ENCODE measurements around the gene GPR158.
"Not testable (repeated sequence)": the region's sequence is repeated elsewhere in the genome, so short reads cannot be mapped to it uniquely, and the experiment has no call there.

Gene GPR158, protein sequence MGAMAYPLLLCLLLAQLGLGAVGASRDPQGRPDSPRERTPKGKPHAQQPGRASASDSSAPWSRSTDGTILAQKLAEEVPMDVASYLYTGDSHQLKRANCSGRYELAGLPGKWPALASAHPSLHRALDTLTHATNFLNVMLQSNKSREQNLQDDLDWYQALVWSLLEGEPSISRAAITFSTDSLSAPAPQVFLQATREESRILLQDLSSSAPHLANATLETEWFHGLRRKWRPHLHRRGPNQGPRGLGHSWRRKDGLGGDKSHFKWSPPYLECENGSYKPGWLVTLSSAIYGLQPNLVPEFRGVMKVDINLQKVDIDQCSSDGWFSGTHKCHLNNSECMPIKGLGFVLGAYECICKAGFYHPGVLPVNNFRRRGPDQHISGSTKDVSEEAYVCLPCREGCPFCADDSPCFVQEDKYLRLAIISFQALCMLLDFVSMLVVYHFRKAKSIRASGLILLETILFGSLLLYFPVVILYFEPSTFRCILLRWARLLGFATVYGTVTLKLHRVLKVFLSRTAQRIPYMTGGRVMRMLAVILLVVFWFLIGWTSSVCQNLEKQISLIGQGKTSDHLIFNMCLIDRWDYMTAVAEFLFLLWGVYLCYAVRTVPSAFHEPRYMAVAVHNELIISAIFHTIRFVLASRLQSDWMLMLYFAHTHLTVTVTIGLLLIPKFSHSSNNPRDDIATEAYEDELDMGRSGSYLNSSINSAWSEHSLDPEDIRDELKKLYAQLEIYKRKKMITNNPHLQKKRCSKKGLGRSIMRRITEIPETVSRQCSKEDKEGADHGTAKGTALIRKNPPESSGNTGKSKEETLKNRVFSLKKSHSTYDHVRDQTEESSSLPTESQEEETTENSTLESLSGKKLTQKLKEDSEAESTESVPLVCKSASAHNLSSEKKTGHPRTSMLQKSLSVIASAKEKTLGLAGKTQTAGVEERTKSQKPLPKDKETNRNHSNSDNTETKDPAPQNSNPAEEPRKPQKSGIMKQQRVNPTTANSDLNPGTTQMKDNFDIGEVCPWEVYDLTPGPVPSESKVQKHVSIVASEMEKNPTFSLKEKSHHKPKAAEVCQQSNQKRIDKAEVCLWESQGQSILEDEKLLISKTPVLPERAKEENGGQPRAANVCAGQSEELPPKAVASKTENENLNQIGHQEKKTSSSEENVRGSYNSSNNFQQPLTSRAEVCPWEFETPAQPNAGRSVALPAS (N-terminal part only)

DNA sequence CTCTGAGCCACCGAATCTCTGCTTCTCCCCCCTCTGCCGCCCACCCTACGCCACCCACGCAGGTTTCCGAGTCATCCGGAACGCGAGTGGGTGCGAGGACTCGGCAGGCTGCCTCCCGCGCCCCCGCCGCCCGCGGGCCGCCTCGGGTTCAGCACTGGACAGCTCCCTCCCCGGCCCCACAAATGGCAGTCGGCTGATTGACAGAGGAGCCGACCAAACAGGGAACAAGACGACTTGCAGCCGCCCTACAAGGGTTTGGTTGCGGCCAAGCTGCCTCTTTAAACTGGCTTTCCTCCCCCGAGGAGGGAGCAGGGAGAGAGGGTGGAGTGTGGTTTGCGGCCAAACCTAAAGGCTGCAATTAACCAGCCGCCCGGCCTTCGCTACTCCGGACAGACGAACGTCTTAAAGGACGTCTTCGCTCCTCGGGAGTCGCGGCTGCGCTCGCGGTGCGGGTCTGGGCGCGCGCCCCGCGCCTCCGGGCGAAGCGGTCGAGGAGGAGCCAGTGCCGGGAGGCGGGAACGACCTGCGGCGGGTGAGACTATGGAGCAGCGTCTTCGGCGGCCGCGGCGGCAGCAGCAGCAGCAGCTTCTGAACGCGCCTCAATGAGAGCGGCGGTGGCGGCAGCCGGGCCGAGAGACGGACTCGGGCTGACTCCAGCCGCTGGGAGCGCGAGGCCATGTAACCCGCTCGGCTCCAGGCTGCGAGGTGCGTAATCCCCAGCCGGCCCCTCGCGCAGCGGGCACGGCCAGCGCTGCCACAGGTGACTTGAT is at the start of gene GPR158:
TSS of gene GPR158 (plus strand) at position 541 of the 770 bp plus-strand sequence. CDS start 420 bp downstream, outside the sequence.
- DNase-seq (ENCODE audit: low read depth, low spot score), result peak; percentile 95

DNA sequence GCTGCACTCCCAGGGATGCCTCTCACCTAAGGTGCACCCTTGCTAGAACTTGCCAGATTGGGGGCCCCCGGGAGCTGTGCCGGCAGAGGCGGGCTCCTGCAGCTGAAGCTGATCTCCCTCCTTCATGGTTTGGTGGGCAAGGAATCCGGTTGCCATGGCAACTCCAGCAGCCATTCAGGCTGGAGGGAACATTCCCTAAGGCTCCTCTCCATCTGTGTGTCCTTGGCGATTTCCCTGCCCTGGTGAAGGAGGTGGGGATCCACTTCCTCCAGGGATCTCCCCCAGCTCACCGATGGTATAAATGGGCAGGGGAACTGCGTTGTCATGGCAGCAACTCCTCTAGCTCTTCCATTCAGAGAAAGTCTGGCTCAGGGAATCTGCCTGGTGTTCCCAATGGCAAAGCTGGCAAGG is 49.6 kb upstream of the GPR158 start:
- DNase-seq (ENCODE audit: low read depth, low spot score), result peak; percentile 69

DNA sequence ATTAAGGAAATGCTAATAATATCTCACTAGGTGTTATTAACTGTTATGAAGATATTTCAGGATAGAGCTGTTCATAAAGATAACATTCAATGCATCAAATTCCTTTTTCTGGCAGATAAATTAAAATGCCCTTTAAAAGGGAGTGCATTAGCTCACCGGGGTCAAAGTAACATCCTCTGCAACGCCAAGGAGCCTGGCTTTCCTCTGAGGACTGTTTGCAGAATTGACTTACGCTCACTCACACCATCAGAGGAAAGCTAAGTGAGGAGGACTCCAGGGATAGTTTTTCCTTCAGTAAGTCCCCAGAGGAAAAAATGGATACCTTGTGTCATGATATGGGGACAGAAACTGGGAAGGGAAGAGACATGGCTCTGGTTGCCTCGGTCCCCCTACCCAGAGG is 45.2 kb upstream of the GPR158 start:
- DNase-seq (ENCODE audit: low read depth, low spot score), result no peak

DNA sequence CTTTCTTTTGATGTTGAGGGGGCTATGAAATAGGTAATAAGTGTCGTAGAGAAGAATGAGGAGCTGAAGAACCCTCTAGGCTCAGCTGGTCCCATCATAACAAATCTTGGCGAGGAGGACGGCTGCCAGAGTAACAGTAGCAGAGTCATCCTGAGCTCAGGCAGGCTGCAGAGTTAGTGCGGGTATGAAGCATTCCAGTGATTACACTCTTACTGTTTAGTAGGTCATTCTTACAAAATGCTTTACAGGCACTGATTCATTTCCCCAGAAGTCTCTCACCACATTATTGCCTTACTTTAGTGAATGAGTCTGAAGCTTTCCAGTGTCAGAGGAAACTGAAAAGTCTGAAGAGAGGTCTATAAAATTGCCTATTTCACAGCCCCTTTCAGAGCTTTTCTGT is 43.9 kb upstream of the GPR158 start:
- DNase-seq (ENCODE audit: low read depth, low spot score), result no peak

DNA sequence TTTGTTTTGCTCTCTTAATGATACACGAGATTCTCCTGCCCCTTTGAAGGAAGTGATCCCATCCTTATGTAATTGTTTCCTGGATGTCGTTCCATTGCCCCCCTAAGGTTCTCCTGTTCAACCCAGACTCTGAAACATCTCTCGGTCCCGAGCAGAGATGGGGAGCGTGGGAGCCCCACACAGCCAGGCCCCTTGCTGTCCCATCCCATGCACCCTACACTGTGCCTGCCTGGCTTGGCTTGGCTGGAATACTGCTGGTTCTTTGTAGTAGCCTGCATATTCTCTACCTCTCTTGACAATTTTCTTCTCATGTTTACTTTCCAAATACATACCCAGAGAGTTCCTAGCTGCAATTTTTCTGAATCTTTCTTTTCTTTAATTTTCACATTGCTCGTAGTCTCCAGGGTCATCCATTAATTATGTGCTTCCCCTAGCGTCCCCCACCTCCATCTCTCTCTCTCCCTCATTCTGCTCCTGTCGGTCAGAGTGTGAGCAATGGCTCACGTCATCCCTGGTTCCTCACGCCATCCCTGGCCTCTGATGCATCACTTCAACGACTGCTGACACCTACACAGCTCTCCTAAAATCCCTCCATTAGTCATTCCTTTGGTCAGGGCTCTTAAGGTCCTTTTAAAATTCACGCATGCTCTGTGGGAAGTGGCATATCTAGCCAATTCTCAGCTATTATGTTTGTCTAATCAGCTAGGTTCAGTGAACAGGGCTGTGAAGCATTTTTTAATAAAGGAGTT is 32.5 kb upstream of the GPR158 start:
- DNase-seq (ENCODE audit: low read depth, low spot score), result no peak

DNA sequence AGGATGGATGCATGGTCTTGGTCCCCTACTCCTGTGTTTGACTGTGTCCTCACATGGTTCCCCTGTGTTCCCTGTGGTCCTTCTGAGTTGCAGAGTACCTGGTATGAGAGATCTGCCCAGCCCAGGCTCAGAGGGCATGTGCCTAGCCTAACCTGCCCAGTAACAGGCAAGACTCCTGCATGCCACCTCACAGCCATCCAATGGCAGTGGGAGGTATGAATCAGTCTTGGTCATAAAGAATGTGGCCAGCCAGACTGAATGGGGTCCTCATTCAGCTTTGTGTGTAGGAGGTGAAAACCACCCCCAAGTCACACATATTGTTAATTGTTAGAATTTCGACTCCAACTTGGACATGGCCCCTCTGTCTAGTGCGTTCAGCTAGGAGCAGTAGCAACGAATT is 17.2 kb upstream of the GPR158 start:
- no peak for DNase-seq (ENCODE audit: low read depth, low spot score)

DNA sequence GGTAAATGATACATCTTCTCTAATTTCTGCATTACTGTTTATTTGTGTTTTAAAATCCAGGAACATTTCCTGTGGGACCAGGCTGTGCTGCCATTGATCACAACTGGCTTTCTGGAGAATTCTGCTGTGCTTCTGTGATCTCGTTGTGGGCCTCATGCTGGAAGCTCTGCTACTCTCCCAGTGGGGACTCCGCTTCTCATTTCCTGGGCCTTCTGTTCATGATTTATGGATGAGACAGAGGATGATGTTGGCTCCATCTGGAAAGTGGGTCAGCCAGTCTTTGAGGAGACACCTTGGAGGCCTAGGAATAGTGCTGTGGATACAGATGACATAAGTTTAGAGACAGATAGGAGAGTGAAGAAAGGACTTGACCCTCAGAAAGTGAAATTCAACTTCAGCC is 15.2 kb upstream of the GPR158 start:
- DNase-seq (ENCODE audit: low read depth, low spot score), result no peak

DNA sequence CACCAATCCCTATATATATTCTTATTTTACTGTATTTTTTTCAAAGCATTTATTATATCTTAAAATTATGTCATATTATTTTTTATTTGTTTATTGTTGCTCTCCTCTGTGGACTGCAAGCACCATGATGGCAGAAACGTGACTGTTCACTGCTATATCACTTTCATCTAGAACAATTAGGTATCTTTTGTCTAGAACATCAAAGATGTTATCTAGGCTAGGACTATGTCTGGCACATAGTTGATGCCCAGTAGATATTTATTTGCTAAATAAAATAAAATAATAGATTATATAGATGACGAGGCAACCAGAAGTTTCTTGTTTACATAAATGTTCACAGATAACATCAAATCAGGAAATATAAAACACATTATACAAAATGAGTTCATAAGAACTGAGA is 12.4 kb upstream of the GPR158 start:
- DNase-seq (ENCODE audit: low read depth, low spot score), result no peak

DNA sequence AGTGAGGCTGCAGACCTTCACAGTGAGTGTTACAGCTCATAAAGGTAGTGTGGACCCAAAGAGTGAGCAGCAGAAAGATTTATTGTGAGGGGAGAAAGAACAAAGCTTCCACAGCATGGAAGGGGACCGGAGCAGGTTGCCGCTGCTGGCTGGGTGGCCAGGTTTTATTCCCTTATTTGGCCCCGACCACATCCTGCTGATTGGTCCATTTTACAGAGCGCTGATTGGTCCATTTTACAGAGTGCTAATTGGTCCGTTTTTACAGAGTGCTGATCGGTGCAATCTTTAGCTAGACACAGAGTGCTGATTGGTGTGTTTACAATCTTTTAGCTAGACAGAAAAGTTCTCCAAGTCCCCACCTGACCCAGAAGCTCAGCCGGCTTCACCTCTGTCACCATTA is 11.3 kb upstream of the GPR158 start:
- not testable (repeated sequence) for DNase-seq (ENCODE audit: low read depth, low spot score)

DNA sequence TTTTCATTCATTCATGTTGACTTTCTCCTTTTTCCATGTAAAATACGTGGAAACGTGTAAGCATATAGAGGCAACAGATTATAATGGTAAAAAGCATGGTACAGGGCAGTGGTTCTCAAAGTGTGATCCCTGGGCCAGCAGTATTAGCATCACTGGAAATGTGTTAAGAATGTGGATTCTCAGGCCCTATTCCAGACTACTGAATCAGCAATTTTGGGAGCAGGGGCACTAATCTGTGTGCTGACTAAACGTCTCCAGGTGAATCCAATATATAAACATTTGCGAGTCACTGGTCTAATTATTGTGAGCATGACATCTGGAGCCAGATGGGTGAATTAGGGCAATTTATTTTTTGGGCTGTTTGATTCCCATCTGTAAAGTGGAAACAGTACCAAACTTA is 5.1 kb upstream of the GPR158 start:
- DNase-seq (ENCODE audit: low read depth, low spot score), result no peak

DNA sequence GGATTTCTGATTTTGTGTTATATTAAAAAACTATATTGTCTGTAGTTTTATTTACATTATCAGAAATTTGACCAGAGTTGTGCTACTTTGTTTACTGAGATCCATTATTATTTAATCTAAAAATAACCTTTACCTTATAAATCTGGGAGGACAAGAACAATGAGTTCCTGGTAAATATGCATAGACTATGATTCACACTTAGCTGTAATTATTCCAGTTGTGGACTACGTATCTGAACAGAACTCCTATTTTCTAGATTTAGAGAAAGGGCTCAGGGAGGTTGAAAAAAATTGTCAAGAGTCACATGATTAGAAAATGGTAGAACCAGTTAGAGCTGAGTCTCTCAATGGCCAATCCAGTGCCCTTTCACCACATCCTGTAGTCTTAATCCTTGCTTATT is 4.2 kb upstream of the GPR158 start:
- no peak for DNase-seq (ENCODE audit: low read depth, low spot score)

DNA sequence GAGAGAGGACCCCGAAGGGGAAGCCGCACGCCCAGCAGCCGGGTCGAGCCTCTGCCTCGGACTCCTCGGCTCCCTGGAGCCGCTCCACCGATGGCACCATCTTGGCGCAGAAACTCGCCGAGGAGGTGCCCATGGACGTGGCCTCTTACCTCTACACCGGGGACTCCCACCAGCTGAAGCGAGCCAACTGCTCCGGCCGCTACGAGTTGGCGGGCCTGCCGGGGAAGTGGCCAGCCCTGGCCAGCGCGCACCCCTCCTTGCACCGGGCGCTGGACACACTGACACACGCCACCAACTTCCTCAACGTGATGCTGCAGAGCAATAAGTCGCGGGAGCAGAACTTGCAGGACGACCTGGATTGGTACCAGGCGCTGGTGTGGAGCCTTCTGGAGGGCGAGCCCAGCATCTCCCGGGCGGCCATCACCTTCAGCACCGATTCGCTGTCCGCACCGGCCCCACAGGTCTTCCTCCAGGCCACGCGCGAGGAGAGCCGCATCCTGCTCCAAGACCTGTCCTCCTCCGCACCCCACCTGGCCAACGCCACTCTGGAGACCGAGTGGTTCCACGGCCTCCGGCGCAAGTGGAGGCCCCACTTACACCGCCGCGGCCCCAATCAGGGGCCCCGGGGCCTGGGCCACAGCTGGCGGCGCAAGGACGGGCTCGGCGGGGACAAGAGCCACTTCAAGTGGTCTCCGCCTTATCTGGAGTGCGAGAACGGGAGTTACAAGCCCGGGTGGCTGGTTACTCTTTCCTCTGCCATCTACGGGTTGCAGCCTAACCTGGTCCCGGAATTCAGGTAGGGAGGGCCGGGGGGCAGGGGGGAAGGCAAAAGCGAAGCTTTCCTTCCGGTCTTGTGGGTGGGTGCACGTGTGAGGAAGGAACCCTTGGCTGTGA is 973 bp downstream of the GPR158 start:
- DNase-seq (ENCODE audit: low read depth, low spot score), result peak; percentile 61

DNA sequence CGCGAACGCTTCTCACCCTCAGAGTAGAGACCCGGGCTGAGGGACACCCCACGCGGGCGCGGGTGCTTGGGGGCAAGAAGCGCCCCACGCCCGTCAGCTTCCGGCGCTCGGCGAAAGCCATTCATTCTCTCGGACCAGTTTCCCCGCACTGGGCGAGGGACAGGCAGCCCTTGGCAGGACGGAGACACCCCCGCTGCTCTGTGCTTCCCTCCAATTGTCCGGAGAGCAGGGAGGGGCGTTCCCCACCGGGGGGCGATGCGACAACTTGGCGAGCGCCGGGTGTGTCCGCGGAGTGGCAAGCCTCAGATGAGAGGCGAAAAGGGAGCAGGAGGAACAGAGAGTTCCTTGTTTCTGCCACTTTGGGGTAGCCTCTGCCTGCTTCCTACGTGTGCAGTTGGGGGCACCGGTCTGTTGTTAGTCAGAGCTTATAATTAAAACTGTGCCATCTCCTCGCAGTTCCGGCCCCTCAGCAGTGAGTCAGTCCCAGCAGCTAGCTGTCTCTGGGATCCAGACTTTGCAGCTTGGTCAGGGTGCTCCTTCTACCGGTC is 1.7 kb downstream of the GPR158 start:
- peak; percentile 27 for DNase-seq (ENCODE audit: low read depth, low spot score)

DNA sequence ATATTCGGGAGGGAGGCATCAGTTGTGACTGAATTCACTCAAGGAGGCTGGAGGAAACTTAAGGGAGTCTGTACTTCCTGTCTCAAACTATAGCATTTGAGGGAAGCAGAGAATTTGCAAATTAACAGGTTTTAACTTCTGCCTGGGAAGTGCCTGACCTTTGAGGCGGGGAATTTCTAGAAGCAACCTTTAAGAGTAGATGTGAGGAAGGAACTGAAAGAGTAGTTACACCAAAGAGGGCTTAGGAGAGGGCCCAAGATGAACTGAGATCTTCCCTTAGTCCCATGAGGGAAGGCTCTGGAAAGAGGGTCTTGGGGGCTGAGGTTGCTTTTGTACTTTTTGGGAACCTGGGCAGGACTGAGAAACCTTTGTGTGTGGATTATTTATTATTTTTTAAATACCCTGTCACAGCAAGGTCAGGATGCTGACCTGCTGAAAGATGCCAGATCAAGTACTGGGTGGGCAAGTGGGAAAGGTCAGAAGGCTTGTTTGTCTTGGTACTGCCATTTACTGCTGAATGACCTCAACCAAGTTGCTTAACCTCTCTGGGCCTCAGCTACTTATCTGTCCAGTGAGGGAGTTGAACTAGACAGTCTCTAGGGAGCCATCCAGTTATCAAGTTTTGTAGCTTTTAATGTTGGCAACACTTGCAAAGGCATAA is 2.4 kb downstream of the GPR158 start:
- DNase-seq (ENCODE audit: low read depth, low spot score), result no peak

DNA sequence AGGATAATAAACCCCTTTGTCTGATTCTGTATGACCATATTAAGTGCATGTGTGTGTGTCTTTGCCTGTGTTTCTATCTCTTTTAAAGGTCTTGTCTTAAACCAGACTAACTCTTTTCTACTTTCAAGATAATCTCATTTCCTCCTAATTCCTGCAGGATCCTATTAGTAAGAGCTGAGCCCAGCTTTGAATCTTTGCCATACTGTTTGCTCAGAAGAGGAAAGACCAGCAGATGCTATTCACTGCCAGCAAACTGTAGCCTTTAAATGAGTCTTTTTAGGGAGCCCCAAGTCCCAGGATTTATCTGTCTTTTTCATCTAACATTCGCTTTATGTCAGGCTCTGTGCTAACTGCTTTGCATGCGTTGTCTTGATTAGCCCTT is 2.9 kb downstream of the GPR158 start:
- no peak for DNase-seq (ENCODE audit: low read depth, low spot score)

DNA sequence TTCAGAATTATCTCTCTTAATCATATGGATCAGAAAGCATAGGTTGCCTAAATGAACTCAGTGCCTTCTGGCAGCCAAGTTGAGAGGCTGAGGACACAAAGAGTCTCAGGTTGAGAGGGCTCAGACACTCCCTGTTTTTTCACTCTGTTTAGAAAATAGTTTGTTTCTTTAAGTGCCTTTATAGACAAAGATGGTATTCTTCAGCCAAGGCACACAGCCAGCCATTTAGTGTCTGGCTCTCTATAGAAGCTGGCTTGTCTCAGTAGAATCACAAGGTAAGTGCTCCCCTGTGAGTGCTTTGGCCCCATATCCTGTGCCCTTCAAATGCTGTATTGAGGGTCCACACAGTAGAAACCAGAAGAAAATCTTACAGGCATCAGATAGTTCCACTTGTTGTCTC is 3.6 kb downstream of the GPR158 start:
- no peak for DNase-seq (ENCODE audit: low read depth, low spot score)

DNA sequence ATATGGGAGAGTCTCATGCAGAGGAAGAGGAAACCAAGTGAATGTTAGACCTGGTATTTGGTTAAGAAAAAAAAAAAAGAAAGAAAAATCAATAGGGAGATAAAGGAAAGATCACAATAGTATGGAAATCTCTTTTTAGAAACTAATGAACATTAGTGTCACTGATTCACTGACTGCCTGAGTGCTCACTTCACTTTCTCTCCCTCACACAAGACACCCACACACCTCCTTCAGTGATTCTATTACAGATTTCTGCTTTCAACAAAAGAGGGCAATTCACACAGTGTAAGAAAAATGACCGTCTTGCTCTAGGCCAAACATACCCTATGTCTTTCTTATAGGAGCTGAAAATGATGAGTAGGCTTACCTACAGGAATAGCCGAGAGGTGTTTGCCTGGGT is 6.0 kb downstream of the GPR158 start:
- no peak for DNase-seq (ENCODE audit: low read depth, low spot score)

DNA sequence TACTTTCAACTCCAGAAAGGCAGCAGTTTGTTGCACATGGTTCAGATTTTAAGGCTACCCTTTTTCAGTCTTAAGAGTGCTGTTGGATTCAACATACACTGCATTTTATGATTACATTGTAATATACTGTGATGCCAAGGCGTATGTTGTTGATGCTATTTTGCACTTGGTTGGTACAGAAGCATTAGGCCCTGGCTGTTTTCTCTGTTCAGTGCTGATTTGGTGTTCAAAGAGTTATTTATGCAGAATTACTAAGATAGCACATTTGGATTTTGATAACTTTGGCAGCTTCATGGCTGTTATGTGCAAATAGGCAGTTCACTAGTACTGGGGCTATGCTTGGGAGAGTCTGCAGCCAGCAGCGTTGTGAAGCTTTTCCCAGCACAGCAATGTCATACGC is 7.8 kb downstream of the GPR158 start:
- no peak for DNase-seq (ENCODE audit: low read depth, low spot score)

All from ELF-1 (cell line).